Uterus (tissue), 4 donors: ENCODE data around the gene TUBA4A. TPM values are rescaled to one million over a fixed set of nuclear protein-coding genes. Genes with fewer than 3 reads are reported as not detected.

Source experiments
- DNase-seq, 2 donors: peaks; one replicate each; pipeline ENCODE4 v3.0.0-alpha.2; 2019 to 2020
- H3K27ac ChIP-seq, 2 donors: fragments of 200-600 bp; sonication (generic); 1 replicate in 1 of 2; 2 replicates in 1 of 2; pipeline ENCODE4 v1.5.1; 2016 to 2018
- H3K27me3 ChIP-seq, 2 donors: fragments of 200-600 bp; sonication (generic); one replicate each; pipeline ENCODE4 v1.5.1; 2018 to 2019; ENCODE audit warnings: control low read depth in 1 of 2
- H3K36me3 ChIP-seq, 2 donors: fragments of 200-600 bp; sonication (generic); one replicate each; pipeline ENCODE4 v1.5.1; 2019; ENCODE audit warnings: control low read depth in 1 of 2
- H3K4me1 ChIP-seq, 2 donors: fragments of 200-600 bp; sonication (generic); one replicate each; pipeline ENCODE4 v1.5.1; 2018 to 2019; ENCODE audit warnings: control low read depth in 1 of 2
- H3K4me3 ChIP-seq, 2 donors: fragments of 200-600 bp; sonication (generic); 1 replicate in 1 of 2; 2 replicates in 1 of 2; pipeline ENCODE4 v1.5.1; 2018 to 2019; ENCODE audit warnings: mild to moderate bottlenecking in 1 of 2
- H3K9me3 ChIP-seq, 2 donors: fragments of 200-600 bp; sonication (generic); one replicate each; pipeline ENCODE4 v1.5.1; 2019; ENCODE audit warnings: control low read depth in 1 of 2
- POLR2A ChIP-seq, 2 donors: fragments of 450-650 bp; IDR thresholded peaks; one replicate each; pipeline ENCODE4 v1.6.1; 2016; ENCODE audit warnings: antibody characterized with exemption in 2 of 2, mild to moderate bottlenecking in 1 of 2, moderate library complexity in 1 of 2
- intact Hi-C: fragments of 100-400 bp; cut with DNase I; formaldehyde crosslinking; loops from one replicate; pipeline ENCODE4 v1.15.1; 2023; ENCODE audit warnings: low total_unique reads
- total RNA-seq, 4 donors: library from RNA; depleted of rRNA in 3 of 4; stranded (reverse); fragments of >200 nt in 3 of 4; gene quantifications; one replicate each; pipeline versions ENCODE4 v1.1.0 to v1.2.4, GENCODE V29; 2014 to 2023
- TF ChIP-seq, protein P1 (sequence below), 4 experiments: fragments of 200-600 bp in 2 of 4; fragments of 450-650 bp in 2 of 4; sonication (generic) in 2 of 4; IDR thresholded peaks; one replicate each; pipeline ENCODE4 v1.5.1; 2016 to 2019; ENCODE audit warnings: antibody characterized with exemption in 4 of 4, mild to moderate bottlenecking in 2 of 4, moderate library complexity in 1 of 4
- donor health status: DM: yes; HTN: yes; CAD: no.

TUBA4A gene
- total RNA-seq, 4 donors from 2014 or later: 3.7 to 32.3 (median 7.3) TPM

GRCh38 chr2:219214786-219215185 lies 38.9 kb downstream of the TUBA4A start:
- H3K36me3 ChIP-seq: no peaks in the 10 kb centered on the region
- no peaks in the 10 kb centered on the region for H3K9me3 ChIP-seq
- no peak overlapping the region for H3K4me3 ChIP-seq
- no peak overlapping the region for H3K27ac ChIP-seq
- DNase-seq: no peak
- H3K27me3 ChIP-seq: no peaks in the 10 kb centered on the region
- intact Hi-C loops: loop anchor here (5.0 kb wide), 1 partner anchor 32 kb away; no protein-coding TSS in a partner anchor
- TF ChIP-seq, protein P1, sequence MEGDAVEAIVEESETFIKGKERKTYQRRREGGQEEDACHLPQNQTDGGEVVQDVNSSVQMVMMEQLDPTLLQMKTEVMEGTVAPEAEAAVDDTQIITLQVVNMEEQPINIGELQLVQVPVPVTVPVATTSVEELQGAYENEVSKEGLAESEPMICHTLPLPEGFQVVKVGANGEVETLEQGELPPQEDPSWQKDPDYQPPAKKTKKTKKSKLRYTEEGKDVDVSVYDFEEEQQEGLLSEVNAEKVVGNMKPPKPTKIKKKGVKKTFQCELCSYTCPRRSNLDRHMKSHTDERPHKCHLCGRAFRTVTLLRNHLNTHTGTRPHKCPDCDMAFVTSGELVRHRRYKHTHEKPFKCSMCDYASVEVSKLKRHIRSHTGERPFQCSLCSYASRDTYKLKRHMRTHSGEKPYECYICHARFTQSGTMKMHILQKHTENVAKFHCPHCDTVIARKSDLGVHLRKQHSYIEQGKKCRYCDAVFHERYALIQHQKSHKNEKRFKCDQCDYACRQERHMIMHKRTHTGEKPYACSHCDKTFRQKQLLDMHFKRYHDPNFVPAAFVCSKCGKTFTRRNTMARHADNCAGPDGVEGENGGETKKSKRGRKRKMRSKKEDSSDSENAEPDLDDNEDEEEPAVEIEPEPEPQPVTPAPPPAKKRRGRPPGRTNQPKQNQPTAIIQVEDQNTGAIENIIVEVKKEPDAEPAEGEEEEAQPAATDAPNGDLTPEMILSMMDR (IDR thresholded peaks at IDR 0.05): no peak
- TF ChIP-seq POLR2A (IDR thresholded peaks at IDR 0.05): no peak
- H3K4me1 ChIP-seq: peaks cover 0 to 11% of the 10 kb centered on the region in 2 donors

- intact Hi-C loops: no loop called here
- DNase-seq: no peak
- Histone ChIP-seq H3K27me3 (no peaks in the 10 kb centered on the region), H3K36me3 (no peaks in the 10 kb centered on the region), H3K4me3 (no peak overlapping the region), H3K4me1 (peaks cover 0 to 6% of the 10 kb centered on the region in 2 donors), H3K9me3 (no peaks in the 10 kb centered on the region), H3K27ac (no peak overlapping the region)
- TF ChIP-seq, protein P1 (IDR thresholded peaks at IDR 0.05): no peak
- no peak for TF ChIP-seq POLR2A (IDR thresholded peaks at IDR 0.05)
These were observed 39.6 kb downstream of the TUBA4A start for GRCh38 chr2:219214141-219214540.

DNA sequence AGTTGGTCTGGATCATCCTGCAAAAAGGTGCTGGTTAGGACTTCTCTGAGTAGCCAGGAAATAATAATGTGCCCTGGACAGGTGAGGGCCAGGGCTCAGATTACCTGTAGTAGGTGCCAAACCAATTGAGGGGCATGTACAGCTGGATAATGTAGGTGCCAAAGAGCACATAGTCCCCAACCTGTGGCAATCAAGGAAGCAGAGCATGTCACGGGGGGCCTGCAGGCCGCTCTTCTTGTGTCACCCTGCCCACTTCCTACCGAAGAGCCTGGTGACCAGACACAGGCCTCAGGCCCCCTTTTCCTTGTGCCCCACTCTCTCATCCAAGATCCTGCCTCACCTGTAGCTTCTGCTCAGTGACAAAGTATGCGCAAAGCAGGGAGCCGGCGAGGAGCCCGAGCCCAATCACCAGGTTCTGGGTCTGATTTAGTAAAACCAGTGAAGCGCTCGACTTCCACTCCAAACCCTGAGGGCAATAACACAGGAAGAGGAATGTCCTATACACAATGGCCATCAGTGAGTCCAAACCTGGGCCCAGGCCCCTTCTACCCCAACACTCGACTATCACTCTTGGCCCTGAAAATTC lies 40.1 kb downstream of the TUBA4A start:
- Histone ChIP-seq H3K27ac (no peak overlapping the region), H3K4me1 (peaks cover 0 to 5% of the 10 kb centered on the region in 2 donors), H3K36me3 (no peaks in the 10 kb centered on the region), H3K4me3 (no peak overlapping the region), H3K9me3 (no peaks in the 10 kb centered on the region), H3K27me3 (no peaks in the 10 kb centered on the region)
- DNase-seq: no peak
- intact Hi-C loops: no loop called here
- no peak for TF ChIP-seq POLR2A (IDR thresholded peaks at IDR 0.05)
- TF ChIP-seq, protein P1 (IDR thresholded peaks at IDR 0.05): no peak

- no peaks in the 10 kb centered on the region for H3K27me3 ChIP-seq
- H3K9me3 ChIP-seq: no peaks in the 10 kb centered on the region
- H3K4me3 ChIP-seq: no peak overlapping the region
- DNase-seq: no peak
- H3K4me1 ChIP-seq: peaks cover 0 to 6% of the 10 kb centered on the region in 2 donors
- intact Hi-C loops: no loop called here
- TF ChIP-seq POLR2A (IDR thresholded peaks at IDR 0.05): no peak
- TF ChIP-seq, protein P1 (IDR thresholded peaks at IDR 0.05): no peak
- H3K27ac ChIP-seq: no peak overlapping the region
- H3K36me3 ChIP-seq: no peaks in the 10 kb centered on the region
These were observed 40.7 kb downstream of the TUBA4A start for GRCh38 chr2:219213026-219213415.

GRCh38 chr2:219210886-219211362 lies 42.8 kb downstream of the TUBA4A start:
- Histone ChIP-seq H3K36me3 (no peaks in the 10 kb centered on the region), H3K9me3 (no peaks in the 10 kb centered on the region)
- intact Hi-C loops: no loop called here

More at GRCh38 chr2:219210886-219211362, 42.8 kb downstream of the TUBA4A start:
- DNase-seq: no peak
- H3K4me3 ChIP-seq: no peak overlapping the region
- no peak overlapping the region for H3K27ac ChIP-seq
- peaks cover 0 to 7% of the 10 kb centered on the region in 2 donors for H3K4me1 ChIP-seq
- no peak for TF ChIP-seq POLR2A (IDR thresholded peaks at IDR 0.05)
- H3K27me3 ChIP-seq: no peaks in the 10 kb centered on the region
